Measurements from ENCODE around the gene CD1D. TPM values are rescaled to one million over a fixed set of nuclear protein-coding genes. Genes with fewer than 3 reads are reported as not detected.
A peak's percentile ranks its signal among the peaks of the same experiment; 100 is the strongest.
"Not testable (repeated sequence)": the region's sequence is repeated elsewhere in the genome, so short reads cannot be mapped to it uniquely, and the experiment has no call there.

The CD1D gene
- total and polyA plus RNA-seq, 3 donors from 2014 or later, result 2.5 to 6.6 (median 3.1) TPM

DNA sequence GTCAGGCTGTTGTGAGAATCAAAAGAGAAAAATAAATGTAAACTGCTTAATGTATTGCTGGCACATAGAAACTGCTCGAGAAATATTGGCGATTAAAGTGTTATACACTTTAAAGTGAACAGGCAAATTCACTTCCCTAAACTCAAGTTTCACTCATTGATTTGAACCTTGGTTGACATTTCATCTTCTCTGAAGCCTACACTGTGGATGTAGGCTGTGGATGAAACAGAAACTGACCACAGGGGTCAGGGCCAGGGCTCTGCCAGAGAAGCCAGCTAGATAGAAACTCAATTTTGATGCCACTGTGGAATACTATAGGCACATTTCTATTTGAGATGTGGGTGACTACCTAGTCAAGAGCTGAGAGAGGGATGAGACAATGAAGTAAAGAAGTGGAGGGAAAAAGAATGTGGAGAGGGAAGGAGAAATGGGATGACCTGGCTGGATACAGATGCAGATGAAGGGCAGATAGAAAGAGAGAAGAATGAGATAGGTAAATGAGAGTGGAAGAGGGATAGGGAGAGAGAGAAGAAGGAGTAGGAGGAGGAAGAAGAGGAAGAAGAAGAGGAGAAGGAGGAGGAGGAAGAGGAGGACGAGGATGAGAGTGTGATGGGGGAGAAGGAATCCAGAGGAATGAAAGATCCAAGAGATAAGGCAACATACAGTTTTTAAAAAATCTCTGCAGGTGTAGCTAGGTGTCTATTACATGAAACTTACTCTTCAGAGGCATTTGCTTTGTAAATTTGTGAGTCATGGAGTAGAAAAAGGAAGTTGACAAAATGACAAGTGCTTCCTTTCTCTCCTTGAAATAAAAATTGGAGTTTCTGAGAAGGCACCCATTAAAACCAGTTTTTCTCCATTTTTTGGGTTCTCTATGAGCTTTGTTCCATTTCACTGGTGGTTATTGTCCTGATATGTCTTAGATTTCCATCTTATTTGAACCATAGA is 17.4 kb upstream of the CD1D start:
- Histone ChIP-seq H3K4me3 (no peak overlapping the region), H3K36me3 (ENCODE audit: low read depth, missing control alignments) (no peaks in the 10 kb centered on the region), H3K27me3 (no peaks in the 10 kb centered on the region), H3K27ac (no peak overlapping the region), H3K4me1 (no peaks in the 10 kb centered on the region), H3K9me3 (no peaks in the 10 kb centered on the region)
- intact Hi-C loops (cut with DNase I; ENCODE audit: low total_unique reads), result no loop called here
- 63 to 71% methylated on average over 3 of the region's 3 CpGs for WGBS, 2 donors
- no peak for TF ChIP-seq POLR2A (IDR thresholded peaks at IDR 0.05)
- TF ChIP-seq, protein P1, sequence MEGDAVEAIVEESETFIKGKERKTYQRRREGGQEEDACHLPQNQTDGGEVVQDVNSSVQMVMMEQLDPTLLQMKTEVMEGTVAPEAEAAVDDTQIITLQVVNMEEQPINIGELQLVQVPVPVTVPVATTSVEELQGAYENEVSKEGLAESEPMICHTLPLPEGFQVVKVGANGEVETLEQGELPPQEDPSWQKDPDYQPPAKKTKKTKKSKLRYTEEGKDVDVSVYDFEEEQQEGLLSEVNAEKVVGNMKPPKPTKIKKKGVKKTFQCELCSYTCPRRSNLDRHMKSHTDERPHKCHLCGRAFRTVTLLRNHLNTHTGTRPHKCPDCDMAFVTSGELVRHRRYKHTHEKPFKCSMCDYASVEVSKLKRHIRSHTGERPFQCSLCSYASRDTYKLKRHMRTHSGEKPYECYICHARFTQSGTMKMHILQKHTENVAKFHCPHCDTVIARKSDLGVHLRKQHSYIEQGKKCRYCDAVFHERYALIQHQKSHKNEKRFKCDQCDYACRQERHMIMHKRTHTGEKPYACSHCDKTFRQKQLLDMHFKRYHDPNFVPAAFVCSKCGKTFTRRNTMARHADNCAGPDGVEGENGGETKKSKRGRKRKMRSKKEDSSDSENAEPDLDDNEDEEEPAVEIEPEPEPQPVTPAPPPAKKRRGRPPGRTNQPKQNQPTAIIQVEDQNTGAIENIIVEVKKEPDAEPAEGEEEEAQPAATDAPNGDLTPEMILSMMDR (IDR thresholded peaks at IDR 0.05), result no peak
- no peak for DNase-seq

DNA sequence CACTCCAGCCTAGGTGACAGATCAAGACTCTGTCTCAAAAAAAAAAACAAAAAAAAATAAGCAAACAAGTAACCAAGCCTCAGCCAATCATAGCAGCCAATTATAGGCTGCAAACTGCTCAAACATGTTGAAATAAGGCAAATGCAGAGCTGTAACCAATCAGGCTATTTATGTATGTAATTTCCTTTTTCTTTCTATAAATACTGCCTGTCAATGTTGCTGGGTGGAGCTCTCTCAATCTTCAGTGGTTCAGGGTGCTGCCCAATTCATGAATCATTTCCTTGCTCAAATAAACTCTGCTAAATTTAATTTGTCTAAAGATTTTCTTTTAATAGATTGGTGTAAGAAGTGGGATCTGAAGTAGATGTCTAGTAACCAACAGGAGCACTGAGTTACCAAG is 11.6 kb upstream of the CD1D start:
- intact Hi-C loops (cut with DNase I; ENCODE audit: low total_unique reads), result no loop called here
- no peaks in the 10 kb centered on the region for H3K9me3 ChIP-seq
- H3K4me3 ChIP-seq, result no peak overlapping the region
- H3K27ac ChIP-seq, result no peak overlapping the region
- no peaks in the 10 kb centered on the region for H3K36me3 ChIP-seq (ENCODE audit: low read depth, missing control alignments)
- no peaks in the 10 kb centered on the region for H3K4me1 ChIP-seq
- no peaks in the 10 kb centered on the region for H3K27me3 ChIP-seq
- TF ChIP-seq, protein P1 (IDR thresholded peaks at IDR 0.05), result no peak
- no peak for TF ChIP-seq POLR2A (IDR thresholded peaks at IDR 0.05)
- no peak for DNase-seq

DNA sequence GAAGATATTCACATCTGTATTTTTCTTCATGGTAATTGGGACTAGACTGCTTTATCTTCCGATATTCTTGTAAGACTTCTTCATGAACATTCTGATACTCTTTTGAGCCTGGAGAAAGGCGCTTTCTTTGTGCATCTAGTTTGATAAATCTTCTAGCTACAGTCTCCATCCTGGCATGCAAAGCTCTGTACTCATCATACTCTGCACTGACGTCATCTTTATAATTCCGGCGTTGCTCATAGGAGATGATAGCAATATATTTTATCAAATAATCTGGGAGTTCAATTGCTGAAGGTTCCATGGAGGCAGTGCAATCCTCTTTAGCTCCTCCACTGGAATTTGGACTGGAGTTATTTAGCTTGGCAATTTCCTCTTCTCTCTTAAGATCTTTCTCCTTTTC is 4.8 kb upstream of the CD1D start:
- 94 to 95% methylated on average over 5 of the region's 5 CpGs for WGBS, 2 donors
- intact Hi-C loops (cut with DNase I; ENCODE audit: low total_unique reads); H3K27me3 ChIP-seq: not testable (repeated sequence)

DNA sequence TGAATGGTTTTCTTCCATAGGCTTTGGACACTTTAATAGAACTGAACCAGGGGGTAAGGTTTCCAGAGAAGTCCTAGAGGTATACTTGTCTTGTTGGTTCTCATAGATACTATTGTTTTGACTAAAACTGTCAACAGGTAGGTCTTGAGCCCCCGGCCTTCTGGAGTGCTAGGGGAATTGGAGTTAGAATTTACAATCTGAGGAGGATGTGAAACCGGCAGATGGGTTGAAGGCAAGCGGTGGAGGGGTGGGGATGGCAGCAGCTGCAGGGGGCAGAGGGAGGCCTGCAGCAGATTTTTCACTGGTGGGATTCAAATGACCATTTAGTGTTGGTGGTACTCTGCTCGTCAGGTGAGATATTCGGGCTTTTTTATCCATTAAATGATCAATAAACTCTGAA is 4.3 kb upstream of the CD1D start:
- no peaks in the 10 kb centered on the region for H3K27me3 ChIP-seq
- no peak overlapping the region for H3K4me3 ChIP-seq
- 65 to 82% methylated on average over 5 of the region's 5 CpGs for WGBS, 2 donors
- no peaks in the 10 kb centered on the region for H3K9me3 ChIP-seq
- intact Hi-C loops (cut with DNase I; ENCODE audit: low total_unique reads), result no loop called here
- no peak for DNase-seq
- H3K27ac ChIP-seq, result no peak overlapping the region
- no peaks in the 10 kb centered on the region for H3K36me3 ChIP-seq (ENCODE audit: low read depth, missing control alignments)
- H3K4me1 ChIP-seq, result no peaks in the 10 kb centered on the region
- TF ChIP-seq, protein P1 (IDR thresholded peaks at IDR 0.05), result no peak
- no peak for TF ChIP-seq POLR2A (IDR thresholded peaks at IDR 0.05)

More for the DNA sequence above, 4.8 kb upstream of the CD1D start:
- not testable (repeated sequence) for H3K9me3 ChIP-seq; H3K27ac ChIP-seq; H3K4me1 ChIP-seq; H3K4me3 ChIP-seq; H3K36me3 ChIP-seq (ENCODE audit: low read depth, missing control alignments); DNase-seq

DNA sequence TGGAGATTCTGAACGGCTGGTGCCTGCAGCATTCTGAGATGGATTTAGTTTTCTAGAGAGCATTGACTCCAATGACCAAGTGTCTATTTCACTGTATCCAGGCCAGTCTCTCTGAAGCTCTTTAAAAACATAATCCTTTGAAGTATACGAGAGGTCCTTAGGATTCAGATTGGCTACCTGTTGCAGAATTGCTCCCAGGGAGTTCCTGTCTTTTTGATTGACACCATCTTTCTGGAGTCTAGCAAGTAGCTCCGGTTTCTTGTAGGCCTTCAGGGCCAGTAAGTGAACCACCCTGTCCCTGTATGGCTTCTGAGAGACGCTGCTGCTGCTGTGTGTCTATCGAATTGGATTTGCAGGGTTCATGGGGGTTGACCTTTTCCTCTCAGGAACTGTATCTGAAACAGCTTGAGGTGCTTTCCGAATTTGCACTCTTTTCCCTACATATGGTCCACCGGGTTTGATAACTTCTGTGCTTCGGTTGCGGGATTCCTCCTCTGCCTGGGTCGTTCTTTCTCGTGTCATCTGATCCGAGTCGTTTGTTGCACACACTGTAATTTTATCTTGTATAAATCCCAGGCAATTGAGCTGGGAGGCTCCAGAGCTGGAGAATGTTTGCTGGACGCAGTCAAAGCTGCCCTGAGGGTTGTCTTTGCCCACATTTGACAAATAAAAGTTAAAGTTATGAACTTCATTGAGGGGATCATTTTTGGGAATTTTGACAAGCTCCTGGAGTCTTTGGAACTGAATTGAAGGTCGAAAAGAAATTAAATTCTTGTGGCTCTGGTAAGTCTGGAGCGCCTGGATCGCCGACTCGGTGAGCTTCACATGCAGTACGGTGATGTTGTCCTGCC is 3.6 kb upstream of the CD1D start:
- 41 to 44% methylated on average over 14 to 20 of the region's 20 CpGs for WGBS, 2 donors
- H3K4me1 ChIP-seq; DNase-seq; H3K27me3 ChIP-seq; H3K36me3 ChIP-seq (ENCODE audit: low read depth, missing control alignments); H3K9me3 ChIP-seq; H3K27ac ChIP-seq; intact Hi-C loops (cut with DNase I; ENCODE audit: low total_unique reads): not testable (repeated sequence)
- H3K4me3 ChIP-seq, result peak overlapping the region; percentile 42 to 46
